ENCODE results near the gene THTPA. TPM values are rescaled to one million over a fixed set of nuclear protein-coding genes. Genes with fewer than 3 reads are reported as not detected.
"Not testable (repeated sequence)": the region's sequence is repeated elsewhere in the genome, so short reads cannot be mapped to it uniquely, and the experiment has no call there.

The THTPA gene
- total and polyA plus RNA-seq, 2 of the 13 experiments (the other 11 are each of a cell fraction or from before 2014, with no cell fraction given): 7.4 to 8.7 TPM

DNA sequence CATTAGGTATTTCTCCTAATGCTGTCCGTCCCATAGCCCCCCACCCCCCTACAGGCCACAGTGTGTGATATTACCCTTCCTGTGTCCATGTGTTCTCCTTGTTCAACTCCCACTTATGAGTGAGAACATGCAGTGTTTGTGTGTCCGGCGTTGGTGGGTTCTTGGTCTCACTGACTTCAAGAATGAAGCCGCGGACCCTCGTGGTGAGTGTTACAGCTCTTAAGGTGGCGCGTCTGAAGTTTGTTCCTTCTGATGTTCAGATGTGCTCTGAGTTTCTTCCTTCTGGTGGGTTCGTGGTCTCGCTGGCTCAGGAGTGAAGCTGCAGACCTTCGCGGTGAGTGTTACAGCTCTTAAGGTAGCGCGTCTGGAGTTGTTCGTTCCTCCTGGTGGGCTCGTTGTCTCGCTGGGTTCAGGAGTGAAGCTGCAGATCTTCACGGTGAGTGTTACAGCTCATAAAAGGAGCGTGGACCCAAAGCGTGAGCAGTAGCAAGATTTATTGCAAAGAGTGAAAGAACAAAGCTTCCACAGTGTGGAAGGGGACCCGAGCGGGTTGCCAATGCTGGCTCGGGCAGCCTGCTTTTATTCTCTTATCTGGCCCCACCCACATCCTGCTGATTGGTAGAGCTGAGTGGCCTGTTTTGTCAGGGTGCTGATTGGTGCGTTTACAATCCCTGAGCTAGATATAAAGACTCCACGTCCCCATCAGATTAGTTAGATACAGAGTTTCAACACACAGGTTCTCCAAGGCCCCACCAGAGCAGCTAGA lies 27.9 kb downstream of the THTPA start (continued):
- TF ChIP-seq BHLHE40 (IDR thresholded peaks at IDR 0.05; ENCODE audit: low read length) (peak; percentile 4; the same call in 1 of the 2 replicates), ZSCAN29 (CRISPR knock-in tag; conservative IDR thresholded peaks at IDR 0.05) (peak; percentile 84), JUN (CRISPR knock-in tag; IDR thresholded peaks at IDR 0.05) (peak; percentile 71; the same call in 1 of the 2 replicates), RAD51 (IDR thresholded peaks at IDR 0.05; ENCODE audit: borderline replicate concordance) (peak; percentile 34; the same call in 1 of the 2 replicates), NR2F2 (IDR thresholded peaks at IDR 0.05; ENCODE audit: borderline replicate concordance, low read depth) (peak; percentile 33; the same call in 1 of the 2 replicates), ZNF709 (CRISPR knock-in tag; IDR thresholded peaks at IDR 0.05) (peak; percentile 98), GLI4 (CRISPR knock-in tag; IDR thresholded peaks at IDR 0.05; ENCODE audit: borderline replicate concordance) (peak; percentile 61; the same call in 1 of the 2 replicates), ZNF749 (CRISPR knock-in tag; IDR thresholded peaks at IDR 0.05; ENCODE audit: borderline replicate concordance) (peak; percentile 97), MXD4 (CRISPR knock-in tag; IDR thresholded peaks at IDR 0.05) (peak; percentile 44; the same call in 1 of the 2 replicates), SRSF4 (IDR thresholded peaks at IDR 0.05; ENCODE audit: low read depth, low read length, poor library complexity, severe bottlenecking) (peak; percentile 23), FOXP1 (CRISPR knock-in tag; IDR thresholded peaks at IDR 0.05) (peak; percentile 20; the same call in 1 of the 2 replicates), ZNF205 (CRISPR knock-in tag; IDR thresholded peaks at IDR 0.05) (peak; percentile 89; the same call in 1 of the 2 replicates)
- TF ChIP-seq, protein P1, sequence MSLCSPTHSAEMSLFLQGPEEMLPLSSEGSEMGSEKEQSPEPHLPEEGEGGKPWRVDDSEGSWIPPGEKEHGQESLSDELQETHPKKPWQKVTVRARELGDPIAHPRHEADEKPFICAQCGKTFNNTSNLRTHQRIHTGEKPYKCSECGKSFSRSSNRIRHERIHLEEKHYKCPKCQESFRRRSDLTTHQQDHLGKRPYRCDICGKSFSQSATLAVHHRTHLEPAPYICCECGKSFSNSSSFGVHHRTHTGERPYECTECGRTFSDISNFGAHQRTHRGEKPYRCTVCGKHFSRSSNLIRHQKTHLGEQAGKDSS (CRISPR knock-in tag; IDR thresholded peaks at IDR 0.05; ENCODE audit: borderline replicate concordance, low read depth): peak; percentile 99
- TF ChIP-seq, protein P2, sequence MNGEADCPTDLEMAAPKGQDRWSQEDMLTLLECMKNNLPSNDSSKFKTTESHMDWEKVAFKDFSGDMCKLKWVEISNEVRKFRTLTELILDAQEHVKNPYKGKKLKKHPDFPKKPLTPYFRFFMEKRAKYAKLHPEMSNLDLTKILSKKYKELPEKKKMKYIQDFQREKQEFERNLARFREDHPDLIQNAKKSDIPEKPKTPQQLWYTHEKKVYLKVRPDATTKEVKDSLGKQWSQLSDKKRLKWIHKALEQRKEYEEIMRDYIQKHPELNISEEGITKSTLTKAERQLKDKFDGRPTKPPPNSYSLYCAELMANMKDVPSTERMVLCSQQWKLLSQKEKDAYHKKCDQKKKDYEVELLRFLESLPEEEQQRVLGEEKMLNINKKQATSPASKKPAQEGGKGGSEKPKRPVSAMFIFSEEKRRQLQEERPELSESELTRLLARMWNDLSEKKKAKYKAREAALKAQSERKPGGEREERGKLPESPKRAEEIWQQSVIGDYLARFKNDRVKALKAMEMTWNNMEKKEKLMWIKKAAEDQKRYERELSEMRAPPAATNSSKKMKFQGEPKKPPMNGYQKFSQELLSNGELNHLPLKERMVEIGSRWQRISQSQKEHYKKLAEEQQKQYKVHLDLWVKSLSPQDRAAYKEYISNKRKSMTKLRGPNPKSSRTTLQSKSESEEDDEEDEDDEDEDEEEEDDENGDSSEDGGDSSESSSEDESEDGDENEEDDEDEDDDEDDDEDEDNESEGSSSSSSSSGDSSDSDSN (CRISPR knock-in tag; IDR thresholded peaks at IDR 0.05): peak; percentile 93
- TF ChIP-seq, protein P3, sequence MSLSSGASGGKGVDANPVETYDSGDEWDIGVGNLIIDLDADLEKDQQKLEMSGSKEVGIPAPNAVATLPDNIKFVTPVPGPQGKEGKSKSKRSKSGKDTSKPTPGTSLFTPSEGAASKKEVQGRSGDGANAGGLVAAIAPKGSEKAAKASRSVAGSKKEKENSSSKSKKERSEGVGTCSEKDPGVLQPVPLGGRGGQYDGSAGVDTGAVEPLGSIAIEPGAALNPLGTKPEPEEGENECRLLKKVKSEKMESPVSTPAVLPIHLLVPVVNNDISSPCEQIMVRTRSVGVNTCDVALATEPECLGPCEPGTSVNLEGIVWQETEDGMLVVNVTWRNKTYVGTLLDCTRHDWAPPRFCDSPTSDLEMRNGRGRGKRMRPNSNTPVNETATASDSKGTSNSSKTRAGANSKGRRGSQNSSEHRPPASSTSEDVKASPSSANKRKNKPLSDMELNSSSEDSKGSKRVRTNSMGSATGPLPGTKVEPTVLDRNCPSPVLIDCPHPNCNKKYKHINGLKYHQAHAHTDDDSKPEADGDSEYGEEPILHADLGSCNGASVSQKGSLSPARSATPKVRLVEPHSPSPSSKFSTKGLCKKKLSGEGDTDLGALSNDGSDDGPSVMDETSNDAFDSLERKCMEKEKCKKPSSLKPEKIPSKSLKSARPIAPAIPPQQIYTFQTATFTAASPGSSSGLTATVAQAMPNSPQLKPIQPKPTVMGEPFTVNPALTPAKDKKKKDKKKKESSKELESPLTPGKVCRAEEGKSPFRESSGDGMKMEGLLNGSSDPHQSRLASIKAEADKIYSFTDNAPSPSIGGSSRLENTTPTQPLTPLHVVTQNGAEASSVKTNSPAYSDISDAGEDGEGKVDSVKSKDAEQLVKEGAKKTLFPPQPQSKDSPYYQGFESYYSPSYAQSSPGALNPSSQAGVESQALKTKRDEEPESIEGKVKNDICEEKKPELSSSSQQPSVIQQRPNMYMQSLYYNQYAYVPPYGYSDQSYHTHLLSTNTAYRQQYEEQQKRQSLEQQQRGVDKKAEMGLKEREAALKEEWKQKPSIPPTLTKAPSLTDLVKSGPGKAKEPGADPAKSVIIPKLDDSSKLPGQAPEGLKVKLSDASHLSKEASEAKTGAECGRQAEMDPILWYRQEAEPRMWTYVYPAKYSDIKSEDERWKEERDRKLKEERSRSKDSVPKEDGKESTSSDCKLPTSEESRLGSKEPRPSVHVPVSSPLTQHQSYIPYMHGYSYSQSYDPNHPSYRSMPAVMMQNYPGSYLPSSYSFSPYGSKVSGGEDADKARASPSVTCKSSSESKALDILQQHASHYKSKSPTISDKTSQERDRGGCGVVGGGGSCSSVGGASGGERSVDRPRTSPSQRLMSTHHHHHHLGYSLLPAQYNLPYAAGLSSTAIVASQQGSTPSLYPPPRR (CRISPR knock-in tag; IDR thresholded peaks at IDR 0.05; ENCODE audit: borderline replicate concordance): peak; percentile 72; the same call in 1 of the 2 replicates
- TF ChIP-seq, protein P4, sequence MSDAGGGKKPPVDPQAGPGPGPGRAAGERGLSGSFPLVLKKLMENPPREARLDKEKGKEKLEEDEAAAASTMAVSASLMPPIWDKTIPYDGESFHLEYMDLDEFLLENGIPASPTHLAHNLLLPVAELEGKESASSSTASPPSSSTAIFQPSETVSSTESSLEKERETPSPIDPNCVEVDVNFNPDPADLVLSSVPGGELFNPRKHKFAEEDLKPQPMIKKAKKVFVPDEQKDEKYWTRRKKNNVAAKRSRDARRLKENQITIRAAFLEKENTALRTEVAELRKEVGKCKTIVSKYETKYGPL (CRISPR knock-in tag; IDR thresholded peaks at IDR 0.05): peak; percentile 36; the same call in 1 of the 2 replicates
- not testable (repeated sequence) for TF ChIP-seq FOXP1 (IDR thresholded peaks at IDR 0.05)
- TF ChIP-seq, protein P5, sequence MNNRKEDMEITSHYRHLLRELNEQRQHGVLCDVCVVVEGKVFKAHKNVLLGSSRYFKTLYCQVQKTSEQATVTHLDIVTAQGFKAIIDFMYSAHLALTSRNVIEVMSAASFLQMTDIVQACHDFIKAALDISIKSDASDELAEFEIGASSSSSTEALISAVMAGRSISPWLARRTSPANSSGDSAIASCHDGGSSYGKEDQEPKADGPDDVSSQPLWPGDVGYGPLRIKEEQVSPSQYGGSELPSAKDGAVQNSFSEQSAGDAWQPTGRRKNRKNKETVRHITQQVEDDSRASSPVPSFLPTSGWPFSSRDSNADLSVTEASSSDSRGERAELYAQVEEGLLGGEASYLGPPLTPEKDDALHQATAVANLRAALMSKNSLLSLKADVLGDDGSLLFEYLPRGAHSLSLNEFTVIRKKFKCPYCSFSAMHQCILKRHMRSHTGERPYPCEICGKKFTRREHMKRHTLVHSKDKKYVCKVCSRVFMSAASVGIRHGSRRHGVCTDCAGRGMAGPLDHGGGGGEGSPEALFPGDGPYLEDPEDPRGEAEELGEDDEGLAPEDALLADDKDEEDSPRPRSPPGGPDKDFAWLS (CRISPR knock-in tag; IDR thresholded peaks at IDR 0.05; ENCODE audit: borderline replicate concordance): 0 out of 2 replicates have a peak, but pooled peaks have one; percentile 80

Measured in HepG2 (cell line).